SK-N-SH treated with all-trans-retinoic acid at 6 μM for 48 hours (cell line): ENCODE data around the gene OXCT1.
"Not testable (repeated sequence)": the region's sequence is repeated elsewhere in the genome, so short reads cannot be mapped to it uniquely, and the experiment has no call there.

Experiments
- ATAC-seq: fragments of 200-7000 bp; cut with Tn5 transposase; 3 replicates; pipeline ENCODE4 v1.9.1; 2020; ENCODE audit warnings: mild to moderate bottlenecking, moderate library complexity
- ARNTL ChIP-seq: fragments of 450-650 bp; formaldehyde crosslinking; IDR thresholded peaks from 2 replicates; pipeline ENCODE4 v1.5.0; 2020; ENCODE audit warnings: low read depth, mild to moderate bottlenecking, moderate library complexity, borderline replicate concordance
- BACH2 ChIP-seq: fragments of 250-450 bp; sonication (Bioruptor Pico); IDR thresholded peaks from 2 replicates; pipeline ENCODE4 v1.9.0; 2021; ENCODE audit warnings: mild to moderate bottlenecking, borderline replicate concordance
- CSDC2 ChIP-seq: fragments of 250-450 bp; sonication (Bioruptor Pico); IDR thresholded peaks from 2 replicates; pipeline ENCODE4 v1.5.0; 2020; ENCODE audit warnings: mild to moderate bottlenecking, moderate library complexity
- ESRRG ChIP-seq: fragments of 250-450 bp; sonication (Bioruptor Pico); IDR thresholded peaks from 2 replicates; pipeline ENCODE4 v1.6.1; 2021; ENCODE audit warnings: mild to moderate bottlenecking
- GLIS3 ChIP-seq: fragments of 250-450 bp; sonication (Bioruptor Pico); IDR thresholded peaks from 2 replicates; pipeline ENCODE4 v1.5.0; 2020; ENCODE audit warnings: mild to moderate bottlenecking, moderate library complexity
- ISL1 ChIP-seq: fragments of 250-450 bp; sonication (Bioruptor Pico); IDR thresholded peaks from 2 replicates; pipeline ENCODE4 v2.1.2; 2022; ENCODE audit warnings: mild to moderate bottlenecking, moderate library complexity
- OSR1 ChIP-seq: fragments of 250-450 bp; sonication (Bioruptor Pico); IDR thresholded peaks from 2 replicates; pipeline ENCODE4 v1.8.0; 2022; ENCODE audit warnings: moderate library complexity, mild to moderate bottlenecking, inconsistent platforms
- PATZ1 ChIP-seq: fragments of 250-450 bp; sonication (Bioruptor Pico); IDR thresholded peaks from 2 replicates; pipeline ENCODE4 v1.8.0; 2020; ENCODE audit warnings: mild to moderate bottlenecking, moderate library complexity, borderline replicate concordance
- PPARA ChIP-seq: fragments of 250-450 bp; sonication (Bioruptor Pico); IDR thresholded peaks from 2 replicates; pipeline ENCODE4 v1.5.0; 2020; ENCODE audit warnings: mild to moderate bottlenecking, borderline replicate concordance
- RARB ChIP-seq: fragments of 250-450 bp; sonication (Bioruptor Pico); IDR thresholded peaks from 2 replicates; pipeline ENCODE4 v1.8.0; 2021; ENCODE audit warnings: mild to moderate bottlenecking, moderate library complexity
- SNAI2 ChIP-seq: fragments of 250-450 bp; sonication (Bioruptor Pico); IDR thresholded peaks from 2 replicates; pipeline ENCODE4 v1.5.0; 2020; ENCODE audit warnings: mild to moderate bottlenecking, moderate library complexity
- TCF4 ChIP-seq: fragments of 250-450 bp; sonication (Bioruptor Pico); IDR thresholded peaks from 2 replicates; pipeline ENCODE4 v1.8.0; 2021; ENCODE audit warnings: mild to moderate bottlenecking, moderate library complexity, borderline replicate concordance
- TOX ChIP-seq: fragments of 250-450 bp; sonication (Bioruptor Pico); IDR thresholded peaks from 2 replicates; pipeline ENCODE4 v1.8.0; 2021; ENCODE audit warnings: mild to moderate bottlenecking, moderate library complexity, borderline replicate concordance
- ZFP3 ChIP-seq: fragments of 250-450 bp; sonication (Bioruptor Pico); IDR thresholded peaks from 2 replicates; pipeline ENCODE4 v1.5.0; 2020; ENCODE audit warnings: mild to moderate bottlenecking, moderate library complexity
- ZNF565 ChIP-seq: fragments of 450-650 bp; formaldehyde crosslinking; conservative IDR thresholded peaks from 2 replicates; pipeline ENCODE4 v1.5.0; 2020; ENCODE audit warnings: low read depth, mild to moderate bottlenecking, moderate library complexity
- ZNF70 ChIP-seq: fragments of 450-650 bp; formaldehyde crosslinking; IDR thresholded peaks from 2 replicates; pipeline ENCODE4 v1.5.0; 2020; ENCODE audit warnings: mild to moderate bottlenecking, moderate library complexity
- ZNF8 ChIP-seq: fragments of 450-650 bp; formaldehyde crosslinking; IDR thresholded peaks from 2 replicates; pipeline ENCODE4 v1.5.0; 2020; ENCODE audit warnings: mild to moderate bottlenecking, moderate library complexity
- TF ChIP-seq, protein P1 (sequence below): fragments of 250-450 bp; sonication (Bioruptor Pico); IDR thresholded peaks from 2 replicates; pipeline ENCODE4 v1.5.0; 2020; ENCODE audit warnings: mild to moderate bottlenecking, moderate library complexity
- TF ChIP-seq, protein P2 (sequence below): fragments of 250-450 bp; sonication (Bioruptor Pico); IDR thresholded peaks from 2 replicates; pipeline ENCODE4 v1.5.1; 2020; ENCODE audit warnings: low read depth, mild to moderate bottlenecking, moderate library complexity
- TF ChIP-seq, protein P3 (sequence below): fragments of 250-450 bp; sonication (Bioruptor Pico); IDR thresholded peaks from 2 replicates; pipeline ENCODE4 v1.8.0; 2021; ENCODE audit warnings: low read depth, mild to moderate bottlenecking, moderate library complexity, borderline replicate concordance
- TF ChIP-seq, protein P4 (sequence below): fragments of 250-450 bp; sonication (Bioruptor Pico); IDR thresholded peaks from 2 replicates; pipeline ENCODE4 v1.5.1; 2021; ENCODE audit warnings: mild to moderate bottlenecking, moderate library complexity

OXCT1 gene

DNA sequence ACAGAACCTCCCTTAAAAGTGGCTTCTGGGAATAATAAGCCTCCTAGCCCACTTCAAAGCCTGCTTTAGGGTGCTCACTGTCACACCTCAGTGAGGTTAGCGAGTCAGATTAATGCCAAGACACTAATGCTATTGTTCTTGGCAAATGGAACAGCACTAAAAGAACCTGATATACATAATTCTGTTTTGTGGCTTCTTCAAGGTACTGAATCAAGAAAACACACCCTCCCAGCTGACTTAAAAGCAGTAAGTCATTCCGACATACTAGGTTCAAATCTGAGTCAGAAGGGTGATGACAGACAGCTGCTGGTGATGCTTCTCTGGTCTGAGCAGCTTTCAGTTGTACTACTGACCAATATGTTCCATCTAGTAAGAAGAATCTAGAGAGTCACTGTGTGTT, 121.6 kb downstream of the OXCT1 start:
- ATAC-seq, result no peak
- TF ChIP-seq RARB (no peak), GLIS3 (CRISPR knock-in tag) (no peak), PATZ1 (CRISPR knock-in tag) (no peak), ISL1 (CRISPR knock-in tag) (0 out of 2 replicates have a peak, but pooled peaks have one; percentile 13), CSDC2 (CRISPR knock-in tag) (no peak), ESRRG (CRISPR knock-in tag) (no peak)

- TF ChIP-seq TCF4 (CRISPR knock-in tag) (peak; percentile 82; the same call in 1 of the 2 replicates), SNAI2 (CRISPR knock-in tag) (no peak), PPARA (CRISPR knock-in tag) (no peak)
- TF ChIP-seq, protein P1, sequence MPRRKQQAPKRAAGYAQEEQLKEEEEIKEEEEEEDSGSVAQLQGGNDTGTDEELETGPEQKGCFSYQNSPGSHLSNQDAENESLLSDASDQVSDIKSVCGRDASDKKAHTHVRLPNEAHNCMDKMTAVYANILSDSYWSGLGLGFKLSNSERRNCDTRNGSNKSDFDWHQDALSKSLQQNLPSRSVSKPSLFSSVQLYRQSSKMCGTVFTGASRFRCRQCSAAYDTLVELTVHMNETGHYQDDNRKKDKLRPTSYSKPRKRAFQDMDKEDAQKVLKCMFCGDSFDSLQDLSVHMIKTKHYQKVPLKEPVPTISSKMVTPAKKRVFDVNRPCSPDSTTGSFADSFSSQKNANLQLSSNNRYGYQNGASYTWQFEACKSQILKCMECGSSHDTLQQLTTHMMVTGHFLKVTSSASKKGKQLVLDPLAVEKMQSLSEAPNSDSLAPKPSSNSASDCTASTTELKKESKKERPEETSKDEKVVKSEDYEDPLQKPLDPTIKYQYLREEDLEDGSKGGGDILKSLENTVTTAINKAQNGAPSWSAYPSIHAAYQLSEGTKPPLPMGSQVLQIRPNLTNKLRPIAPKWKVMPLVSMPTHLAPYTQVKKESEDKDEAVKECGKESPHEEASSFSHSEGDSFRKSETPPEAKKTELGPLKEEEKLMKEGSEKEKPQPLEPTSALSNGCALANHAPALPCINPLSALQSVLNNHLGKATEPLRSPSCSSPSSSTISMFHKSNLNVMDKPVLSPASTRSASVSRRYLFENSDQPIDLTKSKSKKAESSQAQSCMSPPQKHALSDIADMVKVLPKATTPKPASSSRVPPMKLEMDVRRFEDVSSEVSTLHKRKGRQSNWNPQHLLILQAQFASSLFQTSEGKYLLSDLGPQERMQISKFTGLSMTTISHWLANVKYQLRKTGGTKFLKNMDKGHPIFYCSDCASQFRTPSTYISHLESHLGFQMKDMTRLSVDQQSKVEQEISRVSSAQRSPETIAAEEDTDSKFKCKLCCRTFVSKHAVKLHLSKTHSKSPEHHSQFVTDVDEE (CRISPR knock-in tag), result peak; percentile 66; the same call in 1 of the 2 replicates
- ATAC-seq, result peak; percentile 45; the same call in 1 of the 3 replicates
These were observed 122.5 kb downstream of the OXCT1 start for GRCh38 chr5:41747708-41748107.

DNA sequence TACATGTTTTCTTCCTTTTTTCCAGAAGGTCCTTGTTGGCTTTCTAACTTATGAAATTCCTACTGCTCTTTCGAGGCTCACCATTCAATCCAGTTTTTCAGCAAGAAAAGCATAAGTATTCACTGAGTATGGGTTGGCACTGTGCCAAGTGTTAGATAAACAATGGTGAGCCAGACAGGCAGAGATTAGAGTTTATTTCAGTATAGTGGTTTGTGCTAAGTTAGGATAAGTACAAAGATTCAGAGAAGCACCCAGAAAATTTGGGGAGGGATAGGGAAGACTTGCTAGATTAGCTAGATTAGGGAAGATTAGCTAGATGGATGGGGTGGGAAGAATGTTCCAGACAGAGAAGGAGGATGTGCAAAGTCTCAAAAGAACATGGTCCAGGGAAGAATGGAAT, 122.9 kb downstream of the OXCT1 start:
- peak; percentile 37; the same call in 2 of the 3 replicates for ATAC-seq
- TF ChIP-seq ARNTL, result 0 out of 2 replicates have a peak, but pooled peaks have one; percentile 47
- TF ChIP-seq TOX, result no peak
- TF ChIP-seq, all 23 proteins: peak for 1

DNA sequence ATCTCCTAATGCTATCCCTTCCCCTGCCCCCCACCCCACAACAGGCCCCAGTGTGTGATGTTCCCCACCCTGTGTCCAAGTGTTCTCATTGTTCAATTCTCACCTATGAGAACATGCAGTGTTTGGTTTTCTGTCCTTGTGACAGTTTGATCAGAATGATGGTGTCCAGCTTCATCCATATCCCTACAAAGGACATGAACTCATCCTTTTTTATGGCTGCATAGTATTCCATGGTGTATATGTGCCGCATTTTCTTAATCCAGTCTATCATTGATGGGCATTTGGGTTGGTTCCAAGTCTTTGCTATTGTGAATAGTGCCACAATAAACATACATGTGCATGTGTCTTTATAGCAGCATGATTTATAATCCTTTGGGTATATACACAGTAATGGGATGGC, 127.6 kb downstream of the OXCT1 start:
- not testable (repeated sequence) for ATAC-seq

- no peak for ATAC-seq
These were observed 131.4 kb downstream of the OXCT1 start for GRCh38 chr5:41738710-41739354.

More at GRCh38 chr5:41738710-41739354, 131.4 kb downstream of the OXCT1 start:
- TF ChIP-seq ZNF565 (CRISPR knock-in tag), result no peak
- TF ChIP-seq ISL1 (CRISPR knock-in tag), result no peak
- no peak for TF ChIP-seq OSR1 (CRISPR knock-in tag)
- no peak for TF ChIP-seq CSDC2 (CRISPR knock-in tag)
- no peak for TF ChIP-seq ZFP3 (CRISPR knock-in tag)
- TF ChIP-seq, protein P2, sequence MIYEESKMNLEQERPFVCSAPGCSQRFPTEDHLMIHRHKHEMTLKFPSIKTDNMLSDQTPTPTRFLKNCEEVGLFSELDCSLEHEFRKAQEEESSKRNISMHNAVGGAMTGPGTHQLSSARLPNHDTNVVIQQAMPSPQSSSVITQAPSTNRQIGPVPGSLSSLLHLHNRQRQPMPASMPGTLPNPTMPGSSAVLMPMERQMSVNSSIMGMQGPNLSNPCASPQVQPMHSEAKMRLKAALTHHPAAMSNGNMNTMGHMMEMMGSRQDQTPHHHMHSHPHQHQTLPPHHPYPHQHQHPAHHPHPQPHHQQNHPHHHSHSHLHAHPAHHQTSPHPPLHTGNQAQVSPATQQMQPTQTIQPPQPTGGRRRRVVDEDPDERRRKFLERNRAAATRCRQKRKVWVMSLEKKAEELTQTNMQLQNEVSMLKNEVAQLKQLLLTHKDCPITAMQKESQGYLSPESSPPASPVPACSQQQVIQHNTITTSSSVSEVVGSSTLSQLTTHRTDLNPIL (CRISPR knock-in tag), result no peak
- TF ChIP-seq, protein P3, sequence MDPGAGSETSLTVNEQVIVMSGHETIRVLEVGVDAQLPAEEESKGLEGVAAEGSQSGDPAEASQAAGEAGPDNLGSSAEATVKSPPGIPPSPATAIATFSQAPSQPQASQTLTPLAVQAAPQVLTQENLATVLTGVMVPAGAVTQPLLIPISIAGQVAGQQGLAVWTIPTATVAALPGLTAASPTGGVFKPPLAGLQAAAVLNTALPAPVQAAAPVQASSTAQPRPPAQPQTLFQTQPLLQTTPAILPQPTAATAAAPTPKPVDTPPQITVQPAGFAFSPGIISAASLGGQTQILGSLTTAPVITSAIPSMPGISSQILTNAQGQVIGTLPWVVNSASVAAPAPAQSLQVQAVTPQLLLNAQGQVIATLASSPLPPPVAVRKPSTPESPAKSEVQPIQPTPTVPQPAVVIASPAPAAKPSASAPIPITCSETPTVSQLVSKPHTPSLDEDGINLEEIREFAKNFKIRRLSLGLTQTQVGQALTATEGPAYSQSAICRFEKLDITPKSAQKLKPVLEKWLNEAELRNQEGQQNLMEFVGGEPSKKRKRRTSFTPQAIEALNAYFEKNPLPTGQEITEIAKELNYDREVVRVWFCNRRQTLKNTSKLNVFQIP, result no peak
- no peak for TF ChIP-seq BACH2
- no peak for TF ChIP-seq RARB
- TF ChIP-seq, protein P1 (CRISPR knock-in tag), result no peak
- TF ChIP-seq ZNF8 (CRISPR knock-in tag), result no peak
- TF ChIP-seq SNAI2 (CRISPR knock-in tag), result no peak
- TF ChIP-seq ZNF70 (CRISPR knock-in tag), result no peak
- TF ChIP-seq, protein P4, sequence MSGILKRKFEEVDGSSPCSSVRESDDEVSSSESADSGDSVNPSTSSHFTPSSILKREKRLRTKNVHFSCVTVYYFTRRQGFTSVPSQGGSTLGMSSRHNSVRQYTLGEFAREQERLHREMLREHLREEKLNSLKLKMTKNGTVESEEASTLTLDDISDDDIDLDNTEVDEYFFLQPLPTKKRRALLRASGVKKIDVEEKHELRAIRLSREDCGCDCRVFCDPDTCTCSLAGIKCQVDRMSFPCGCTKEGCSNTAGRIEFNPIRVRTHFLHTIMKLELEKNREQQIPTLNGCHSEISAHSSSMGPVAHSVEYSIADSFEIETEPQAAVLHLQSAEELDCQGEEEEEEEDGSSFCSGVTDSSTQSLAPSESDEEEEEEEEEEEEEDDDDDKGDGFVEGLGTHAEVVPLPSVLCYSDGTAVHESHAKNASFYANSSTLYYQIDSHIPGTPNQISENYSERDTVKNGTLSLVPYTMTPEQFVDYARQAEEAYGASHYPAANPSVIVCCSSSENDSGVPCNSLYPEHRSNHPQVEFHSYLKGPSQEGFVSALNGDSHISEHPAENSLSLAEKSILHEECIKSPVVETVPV (CRISPR knock-in tag), result no peak
- no peak for TF ChIP-seq GLIS3 (CRISPR knock-in tag)
